ENCODE measurements around the gene GPC1. TPM values are rescaled to one million over a fixed set of nuclear protein-coding genes. Genes with fewer than 3 reads are reported as not detected.

GPC1 gene
- polyA plus RNA-seq, 1 experiment = 126 TPM

DNA sequence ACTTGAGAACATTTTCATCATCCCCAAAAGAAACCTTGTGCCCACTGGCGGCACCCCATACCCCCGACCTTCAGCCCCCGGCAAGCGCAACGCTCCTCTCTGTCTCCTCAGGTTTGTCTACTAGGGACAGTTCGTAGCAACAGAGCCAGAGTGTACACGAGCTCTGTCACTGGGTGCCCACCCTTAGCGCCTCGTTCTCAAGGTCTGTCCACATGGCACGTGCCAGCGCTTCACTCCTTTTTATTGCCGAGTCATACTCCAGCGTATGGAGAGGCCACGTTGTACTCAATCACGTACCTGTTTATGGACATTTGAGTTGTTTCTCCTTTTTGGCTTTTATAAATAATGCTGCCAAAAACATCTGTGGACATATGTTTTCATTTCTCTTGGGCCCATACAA lies 30.3 kb upstream of the GPC1 start:
- Histone ChIP-seq H3K36me3 (ENCODE audit: control insufficient read depth, insufficient read depth, low read length) (no peaks in the 10 kb centered on the region), H3K27me3 (ENCODE audit: control insufficient read depth, insufficient read depth, low read length) (peaks cover under 1% of the 10 kb centered on the region; the same call in 1 of the 2 replicates), H3K4me3 (ENCODE audit: low read depth, low read length) (no peak overlapping the region)
- TF ChIP-seq, protein P1, sequence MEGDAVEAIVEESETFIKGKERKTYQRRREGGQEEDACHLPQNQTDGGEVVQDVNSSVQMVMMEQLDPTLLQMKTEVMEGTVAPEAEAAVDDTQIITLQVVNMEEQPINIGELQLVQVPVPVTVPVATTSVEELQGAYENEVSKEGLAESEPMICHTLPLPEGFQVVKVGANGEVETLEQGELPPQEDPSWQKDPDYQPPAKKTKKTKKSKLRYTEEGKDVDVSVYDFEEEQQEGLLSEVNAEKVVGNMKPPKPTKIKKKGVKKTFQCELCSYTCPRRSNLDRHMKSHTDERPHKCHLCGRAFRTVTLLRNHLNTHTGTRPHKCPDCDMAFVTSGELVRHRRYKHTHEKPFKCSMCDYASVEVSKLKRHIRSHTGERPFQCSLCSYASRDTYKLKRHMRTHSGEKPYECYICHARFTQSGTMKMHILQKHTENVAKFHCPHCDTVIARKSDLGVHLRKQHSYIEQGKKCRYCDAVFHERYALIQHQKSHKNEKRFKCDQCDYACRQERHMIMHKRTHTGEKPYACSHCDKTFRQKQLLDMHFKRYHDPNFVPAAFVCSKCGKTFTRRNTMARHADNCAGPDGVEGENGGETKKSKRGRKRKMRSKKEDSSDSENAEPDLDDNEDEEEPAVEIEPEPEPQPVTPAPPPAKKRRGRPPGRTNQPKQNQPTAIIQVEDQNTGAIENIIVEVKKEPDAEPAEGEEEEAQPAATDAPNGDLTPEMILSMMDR (IDR thresholded peaks at IDR 0.05; ENCODE audit: insufficient read depth, low read depth, low read length) = no peak
- no peak for DNase-seq (ENCODE audit: low read depth)
- POLR2A ChIA-PET = no interaction called here
- CTCF ChIA-PET = no interaction called here

DNA sequence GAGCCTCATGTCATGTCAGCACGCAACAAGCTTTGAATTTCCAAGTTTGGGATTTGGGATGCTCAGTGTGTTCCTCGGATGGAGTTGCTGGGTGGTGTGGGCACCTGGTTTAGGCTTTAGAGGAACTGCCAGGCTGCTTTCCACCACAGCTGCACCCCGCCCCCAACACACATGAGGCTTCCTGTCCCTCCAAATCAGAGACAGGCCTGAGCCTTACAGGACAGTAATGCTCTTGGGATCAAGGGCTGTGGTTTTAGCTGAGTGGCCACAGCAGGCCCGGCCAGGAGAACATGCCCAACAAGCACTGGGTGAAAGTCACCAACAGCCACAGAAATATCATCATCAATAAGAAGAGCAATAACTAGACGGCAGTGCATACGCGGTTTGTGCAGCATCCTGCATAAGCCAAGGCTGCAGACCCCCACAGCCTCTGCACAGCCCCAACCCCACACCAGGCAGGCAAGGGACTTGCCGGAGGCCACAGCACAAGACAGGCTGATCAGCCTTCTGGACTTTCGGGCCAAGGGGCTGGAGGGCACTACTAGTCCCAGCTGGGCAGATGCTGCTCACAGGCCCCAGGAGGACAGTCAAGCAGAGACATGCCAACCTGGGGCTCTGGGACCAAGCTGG lies 29.7 kb upstream of the GPC1 start:
- no peak for DNase-seq (ENCODE audit: low read depth)
- ChIA-PET POLR2A (no interaction called here), CTCF (no interaction called here)
- Histone ChIP-seq H3K4me3 (ENCODE audit: low read depth, low read length) (no peak overlapping the region), H3K27me3 (ENCODE audit: control insufficient read depth, insufficient read depth, low read length) (peaks cover 2% of the 10 kb centered on the region; the same call in 1 of the 2 replicates), H3K36me3 (ENCODE audit: control insufficient read depth, insufficient read depth, low read length) (no peaks in the 10 kb centered on the region)
- TF ChIP-seq, protein P1 (IDR thresholded peaks at IDR 0.05; ENCODE audit: insufficient read depth, low read depth, low read length) = no peak

DNA sequence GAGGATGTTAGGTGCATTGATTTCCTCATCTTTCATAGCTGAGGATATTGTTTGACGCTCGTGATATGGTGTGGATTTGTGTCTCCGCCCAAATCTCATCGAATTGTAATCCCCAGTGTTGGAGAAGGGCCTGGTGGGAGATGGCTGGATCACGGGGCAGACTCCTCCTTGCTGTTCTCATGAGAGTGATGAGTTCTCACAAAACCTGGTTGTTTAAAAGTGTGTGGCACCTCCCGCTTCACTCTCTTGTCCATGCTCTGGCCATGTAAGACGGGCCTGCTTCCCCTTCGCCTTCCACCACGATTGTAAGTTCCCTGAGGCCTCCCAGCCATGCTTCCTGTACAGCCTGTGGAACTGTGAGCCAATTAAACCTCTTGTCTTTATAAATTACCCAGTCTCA lies 28.4 kb upstream of the GPC1 start:
- CTCF ChIA-PET = interaction anchor here (1.8 kb wide), 1 partner anchor 19 kb away, joined by 5 read pairs; no protein-coding TSS in a partner anchor
- POLR2A ChIA-PET = no interaction called here

DNA sequence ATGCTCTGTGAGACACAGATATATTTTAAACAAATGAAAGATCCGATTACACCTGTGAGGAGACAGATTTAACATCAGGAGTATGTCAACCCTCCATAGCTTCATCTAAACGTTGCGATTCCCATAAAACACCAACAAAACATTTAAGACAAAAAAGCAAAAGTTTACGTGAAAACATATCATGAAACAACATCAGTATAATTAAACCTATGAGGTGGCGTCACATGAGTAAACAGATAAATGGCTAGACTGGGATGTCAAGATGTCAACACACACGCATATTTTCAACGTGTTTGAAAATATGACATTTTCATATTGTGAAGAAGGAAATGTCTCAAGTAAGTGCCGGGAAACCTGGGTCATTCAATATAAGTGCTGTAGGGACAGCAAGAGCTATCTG lies 25.5 kb upstream of the GPC1 start:
- H3K36me3 ChIP-seq (ENCODE audit: control insufficient read depth, insufficient read depth, low read length) = no peaks in the 10 kb centered on the region
- no peak for DNase-seq (ENCODE audit: low read depth)
- H3K4me3 ChIP-seq (ENCODE audit: low read depth, low read length) = no peak overlapping the region
- TF ChIP-seq, protein P1 (IDR thresholded peaks at IDR 0.05; ENCODE audit: insufficient read depth, low read depth, low read length) = no peak
- CTCF ChIA-PET = interaction anchor here (0.8 kb wide), 1 partner anchor 18 kb away, joined by 3 read pairs; no protein-coding TSS in a partner anchor
- peaks cover 2% of the 10 kb centered on the region; the same call in 1 of the 2 replicates for H3K27me3 ChIP-seq (ENCODE audit: control insufficient read depth, insufficient read depth, low read length)
- POLR2A ChIA-PET = no interaction called here

More for the DNA sequence above, 28.4 kb upstream of the GPC1 start:
- TF ChIP-seq, protein P1 (IDR thresholded peaks at IDR 0.05; ENCODE audit: insufficient read depth, low read depth, low read length) = no peak
- Histone ChIP-seq H3K27me3 (ENCODE audit: control insufficient read depth, insufficient read depth, low read length) (peaks cover 2% of the 10 kb centered on the region; the same call in 1 of the 2 replicates), H3K36me3 (ENCODE audit: control insufficient read depth, insufficient read depth, low read length) (no peaks in the 10 kb centered on the region), H3K4me3 (ENCODE audit: low read depth, low read length) (no peak overlapping the region)
- DNase-seq (ENCODE audit: low read depth) = no peak

DNA sequence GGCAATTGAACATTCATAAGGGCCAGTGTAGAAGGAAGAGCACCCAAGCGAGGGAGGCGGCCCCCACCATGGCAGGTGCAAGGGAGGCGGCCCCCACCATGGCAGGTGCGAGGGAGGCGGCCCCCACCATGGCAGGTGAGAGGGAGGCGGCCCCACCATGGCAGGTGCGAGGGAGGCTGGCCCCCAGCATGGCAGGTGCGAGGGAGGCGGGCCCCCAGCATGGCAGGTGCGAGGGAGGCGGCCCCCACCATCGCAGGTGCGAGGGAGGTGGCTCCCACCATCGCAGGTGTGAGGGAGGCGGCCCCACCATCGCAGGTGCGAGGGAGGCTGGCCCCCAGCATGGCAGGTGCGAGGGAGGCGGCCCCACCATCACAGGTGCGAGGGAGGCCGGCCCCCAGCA lies 24.7 kb upstream of the GPC1 start:
- CTCF ChIA-PET = no interaction called here
- POLR2A ChIA-PET = no interaction called here
- no peaks in the 10 kb centered on the region for H3K36me3 ChIP-seq (ENCODE audit: control insufficient read depth, insufficient read depth, low read length)
- TF ChIP-seq, protein P1 (IDR thresholded peaks at IDR 0.05; ENCODE audit: insufficient read depth, low read depth, low read length) = no peak
- DNase-seq (ENCODE audit: low read depth) = no peak
- H3K4me3 ChIP-seq (ENCODE audit: low read depth, low read length) = no peak overlapping the region
- peaks cover 2% of the 10 kb centered on the region; the same call in 1 of the 2 replicates for H3K27me3 ChIP-seq (ENCODE audit: control insufficient read depth, insufficient read depth, low read length)

Data from BJ (cell line).